HepG2 (cell line): Measurements from ENCODE around the gene PFKFB2. TPM values are rescaled to one million over a fixed set of nuclear protein-coding genes. Genes with fewer than 3 reads are reported as not detected.

Source experiments
- AFF4 ChIP-seq: sonication (generic); formaldehyde crosslinking; IDR thresholded peaks from 2 replicates; pipeline ENCODE4 v1.4.0; 2020; ENCODE audit warnings: missing genetic modification reagents
- FLYWCH1 ChIP-seq: sonication (generic); formaldehyde crosslinking; IDR thresholded peaks from 2 replicates; pipeline ENCODE4 v1.8.1; 2023; ENCODE audit warnings: mild to moderate bottlenecking, missing genetic modification reagents
- FOXP1 ChIP-seq, 2 experiments: fragments of 450-650 bp in 1 of 2; IDR thresholded peaks; 2 replicates each; pipeline ENCODE4 v1.6.1; 2017 to 2018; ENCODE audit warnings: antibody characterized with exemption in 1 of 2
- HNF1B ChIP-seq: sonication (generic); formaldehyde crosslinking; IDR thresholded peaks from 2 replicates; pipeline ENCODE4 v1.5.1; 2020; ENCODE audit warnings: mild to moderate bottlenecking, moderate library complexity, missing genetic modification reagents
- IKZF1 ChIP-seq: fragments of 450-650 bp; IDR thresholded peaks from 2 replicates; pipeline ENCODE4 v1.7.1; 2016
- KLF9 ChIP-seq: IDR thresholded peaks from 2 replicates; pipeline ENCODE4 v1.6.1; 2016; ENCODE audit warnings: low read depth
- MTF2 ChIP-seq: sonication (generic); formaldehyde crosslinking; IDR thresholded peaks from 2 replicates; pipeline ENCODE4 v1.5.0; 2020; ENCODE audit warnings: missing genetic modification reagents, borderline replicate concordance
- NR2C2 ChIP-seq: sonication (generic); formaldehyde crosslinking; IDR thresholded peaks from 2 replicates; pipeline ENCODE4 v1.4.0; 2020; ENCODE audit warnings: missing genetic modification reagents, mild to moderate bottlenecking, moderate library complexity, borderline replicate concordance
- PHB2 ChIP-seq: fragments of 450-650 bp; IDR thresholded peaks from 2 replicates; pipeline ENCODE4 v1.6.1; 2018; ENCODE audit not compliant: partially characterized antibody
- PRMT3 ChIP-seq: sonication (generic); formaldehyde crosslinking; IDR thresholded peaks from 2 replicates; pipeline ENCODE4 v1.8.1; 2022; ENCODE audit warnings: low read depth, mild to moderate bottlenecking, moderate library complexity, missing genetic modification reagents, borderline replicate concordance
- SAP130 ChIP-seq: IDR thresholded peaks from 2 replicates; pipeline ENCODE4 v1.6.1; 2016; ENCODE audit warnings: low read depth
- SOX13 ChIP-seq, 3 experiments: fragments of 450-650 bp in 1 of 3; sonication (generic) in 1 of 3; formaldehyde crosslinking in 1 of 3; IDR thresholded peaks in 2 of 3; conservative IDR thresholded peaks in 1 of 3; 2 replicates each; pipeline versions ENCODE4 v1.5.0 to v1.6.1; 2016 to 2020; ENCODE audit warnings: antibody characterized with exemption in 1 of 3, mild to moderate bottlenecking in 1 of 3, missing compliant biosample characterization in 1 of 3, missing genetic modification reagents in 1 of 3, moderate library complexity in 1 of 3
- TSC22D2 ChIP-seq: sonication (generic); formaldehyde crosslinking; IDR thresholded peaks from 2 replicates; pipeline ENCODE4 v1.5.1; 2020; ENCODE audit warnings: missing genetic modification reagents, mild to moderate bottlenecking, borderline replicate concordance
- YEATS2 ChIP-seq: sonication (generic); formaldehyde crosslinking; IDR thresholded peaks from 2 replicates; pipeline ENCODE4 v1.4.0; 2020; ENCODE audit warnings: missing genetic modification reagents, borderline replicate concordance
- ZNF614 ChIP-seq: IDR thresholded peaks from 2 replicates; pipeline ENCODE4 v1.6.1; 2018; ENCODE audit warnings: missing biosample characterization, missing genetic modification reagents, inconsistent platforms, borderline replicate concordance
- ZNF672 ChIP-seq: sonication (generic); formaldehyde crosslinking; IDR thresholded peaks from 2 replicates; pipeline ENCODE4 v1.8.1; 2022; ENCODE audit warnings: missing genetic modification reagents
- ZNF781 ChIP-seq: sonication (generic); formaldehyde crosslinking; IDR thresholded peaks from 2 replicates; pipeline ENCODE4 v1.5.1; 2020; ENCODE audit warnings: borderline replicate concordance, mild to moderate bottlenecking, missing genetic modification reagents; ENCODE audit errors: not compliant biosample characterization
- ZNF891 ChIP-seq: sonication (generic); formaldehyde crosslinking; IDR thresholded peaks from 2 replicates; pipeline ENCODE4 v1.5.0; 2020; ENCODE audit warnings: mild to moderate bottlenecking, missing genetic modification reagents
- polyA plus RNA-seq, 8 experiments: library from polyadenylated mRNA; depleted of rRNA in 3 of 8; stranded (reverse) in 7 of 8; unstranded in 1 of 8; fragments of >200 nt; fragmentation: Illumina TruSeq in 4 of 8; extraction: Trizol in 4 of 8; gene quantifications; 2 replicates each; pipeline versions ENCODE4 v1.2.1 to v1.2.3, GENCODE V29; 2011 to 2016; ENCODE audit warnings: low read depth in 4 of 8, missing spikeins in 1 of 8, mixed read lengths in 1 of 8; ENCODE audit not compliant: insufficient read depth in 1 of 8
- total RNA-seq, 5 experiments: library from RNA; depleted of rRNA; stranded (reverse); fragments of >200 nt; fragmentation: Illumina TruSeq; extraction: Trizol; gene quantifications; 2 replicates each; pipeline ENCODE4 v1.2.3, GENCODE V29; 2016; ENCODE audit warnings: low read depth in 1 of 5
- TF ChIP-seq, protein P1 (sequence below): sonication (generic); formaldehyde crosslinking; IDR thresholded peaks from 2 replicates; pipeline ENCODE4 v1.4.0; 2020; ENCODE audit warnings: missing genetic modification reagents, borderline replicate concordance

Gene PFKFB2
- total and polyA plus RNA-seq, 2 of the 13 experiments (the other 11 are each of a cell fraction or from before 2014, with no cell fraction given), result 4.6 to 10.6 TPM

DNA sequence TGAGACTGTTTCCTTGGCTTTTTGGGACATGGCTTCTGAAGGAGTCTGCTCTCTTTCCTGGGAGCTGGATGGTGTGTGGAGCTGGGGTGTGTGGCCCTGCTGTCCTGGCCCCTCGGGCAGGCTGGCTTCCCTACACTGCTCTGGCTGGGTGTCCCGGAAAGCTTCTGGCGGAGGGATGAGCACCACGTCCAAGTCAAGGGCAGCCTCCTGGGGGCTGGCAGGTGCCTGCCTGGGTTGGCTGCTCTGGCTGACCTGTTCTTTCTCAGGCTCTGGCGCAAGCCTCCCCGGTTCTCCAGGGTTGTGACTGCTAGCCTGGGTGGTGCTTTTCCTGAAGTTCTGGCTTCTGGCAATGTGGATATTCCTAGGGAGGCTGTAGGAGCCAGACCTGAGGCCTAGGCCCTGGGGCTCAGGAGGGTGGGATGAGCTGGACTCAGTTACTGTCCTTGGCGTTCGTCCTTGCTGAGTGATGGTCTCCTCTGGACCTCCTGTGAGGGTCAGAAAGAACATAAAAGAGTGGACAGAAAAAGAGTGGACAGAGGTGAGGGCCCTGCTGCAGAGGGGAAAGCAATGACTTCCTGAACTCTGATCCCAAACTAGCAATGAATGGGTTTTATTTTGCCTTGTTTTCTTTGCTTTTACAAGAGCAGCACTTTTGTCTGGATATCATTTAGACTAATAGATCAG, 29.9 kb upstream of the PFKFB2 start (continued):
- TF ChIP-seq SOX13 (IDR thresholded peaks at IDR 0.05) (no peak), SOX13 (CRISPR knock-in tag; conservative IDR thresholded peaks at IDR 0.05 in 1 of 2, IDR thresholded peaks at IDR 0.05 in 1 of 2) (peak in 1 of 2 experiments; percentile 6; a peak in 1 of 4 replicates), SAP130 (CRISPR knock-in tag) (peak; percentile 55; the same call in 1 of the 2 replicates), AFF4 (no peak), ZNF891 (CRISPR knock-in tag) (no peak), FOXP1 (IDR thresholded peaks at IDR 0.05) (no peak), FOXP1 (CRISPR knock-in tag; IDR thresholded peaks at IDR 0.05) (no peak), KLF9 (no peak), ZNF781 (no peak), MTF2 (no peak), PRMT3 (CRISPR knock-in tag) (no peak), NR2C2 (CRISPR knock-in tag) (no peak), ZNF614 (no peak), IKZF1 (no peak), YEATS2 (no peak), HNF1B (peak; percentile 29; the same call in 1 of the 2 replicates), PHB2 (no peak), TSC22D2 (CRISPR knock-in tag) (no peak), FLYWCH1 (CRISPR knock-in tag) (no peak), ZNF672 (CRISPR knock-in tag) (no peak)
- TF ChIP-seq, protein P1, sequence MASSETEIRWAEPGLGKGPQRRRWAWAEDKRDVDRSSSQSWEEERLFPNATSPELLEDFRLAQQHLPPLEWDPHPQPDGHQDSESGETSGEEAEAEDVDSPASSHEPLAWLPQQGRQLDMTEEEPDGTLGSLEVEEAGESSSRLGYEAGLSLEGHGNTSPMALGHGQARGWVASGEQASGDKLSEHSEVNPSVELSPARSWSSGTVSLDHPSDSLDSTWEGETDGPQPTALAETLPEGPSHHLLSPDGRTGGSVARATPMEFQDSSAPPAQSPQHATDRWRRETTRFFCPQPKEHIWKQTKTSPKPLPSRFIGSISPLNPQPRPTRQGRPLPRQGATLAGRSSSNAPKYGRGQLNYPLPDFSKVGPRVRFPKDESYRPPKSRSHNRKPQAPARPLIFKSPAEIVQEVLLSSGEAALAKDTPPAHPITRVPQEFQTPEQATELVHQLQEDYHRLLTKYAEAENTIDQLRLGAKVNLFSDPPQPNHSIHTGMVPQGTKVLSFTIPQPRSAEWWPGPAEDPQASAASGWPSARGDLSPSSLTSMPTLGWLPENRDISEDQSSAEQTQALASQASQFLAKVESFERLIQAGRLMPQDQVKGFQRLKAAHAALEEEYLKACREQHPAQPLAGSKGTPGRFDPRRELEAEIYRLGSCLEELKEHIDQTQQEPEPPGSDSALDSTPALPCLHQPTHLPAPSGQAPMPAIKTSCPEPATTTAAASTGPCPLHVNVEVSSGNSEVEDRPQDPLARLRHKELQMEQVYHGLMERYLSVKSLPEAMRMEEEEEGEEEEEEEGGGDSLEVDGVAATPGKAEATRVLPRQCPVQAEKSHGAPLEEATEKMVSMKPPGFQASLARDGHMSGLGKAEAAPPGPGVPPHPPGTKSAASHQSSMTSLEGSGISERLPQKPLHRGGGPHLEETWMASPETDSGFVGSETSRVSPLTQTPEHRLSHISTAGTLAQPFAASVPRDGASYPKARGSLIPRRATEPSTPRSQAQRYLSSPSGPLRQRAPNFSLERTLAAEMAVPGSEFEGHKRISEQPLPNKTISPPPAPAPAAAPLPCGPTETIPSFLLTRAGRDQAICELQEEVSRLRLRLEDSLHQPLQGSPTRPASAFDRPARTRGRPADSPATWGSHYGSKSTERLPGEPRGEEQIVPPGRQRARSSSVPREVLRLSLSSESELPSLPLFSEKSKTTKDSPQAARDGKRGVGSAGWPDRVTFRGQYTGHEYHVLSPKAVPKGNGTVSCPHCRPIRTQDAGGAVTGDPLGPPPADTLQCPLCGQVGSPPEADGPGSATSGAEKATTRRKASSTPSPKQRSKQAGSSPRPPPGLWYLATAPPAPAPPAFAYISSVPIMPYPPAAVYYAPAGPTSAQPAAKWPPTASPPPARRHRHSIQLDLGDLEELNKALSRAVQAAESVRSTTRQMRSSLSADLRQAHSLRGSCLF (CRISPR knock-in tag), result no peak
